ENCODE measurements around the gene ZNF302. TPM values are rescaled to one million over a fixed set of nuclear protein-coding genes. Genes with fewer than 3 reads are reported as not detected.

Gene ZNF302
- total RNA-seq, 1 donor from 2014 or later = 16.2 TPM

GRCh38 chr19:34734537-34735103 lies 57.1 kb downstream of the ZNF302 start:
- peak overlapping the region; percentile 73 to 97 (median 95) for H3K4me3 ChIP-seq (ENCODE audit: low read length in 3 of 3)
- H3K27me3 ChIP-seq (ENCODE audit: control insufficient read depth in 3 of 3, insufficient read depth in 3 of 3, low read length in 3 of 3) = no peaks in the 10 kb centered on the region
- H3K27ac ChIP-seq (ENCODE audit: low read depth, low read length) = peak overlapping the region; percentile 99
- H3K36me3 ChIP-seq (ENCODE audit: control insufficient read depth in 3 of 3, insufficient read depth in 3 of 3, low read length in 3 of 3) = peaks cover 25 to 32% (median 31%) of the 10 kb centered on the region in 3 donors
- no peaks in the 10 kb centered on the region for H3K9me3 ChIP-seq (ENCODE audit: control insufficient read depth in 3 of 3, low read length in 3 of 3)
- peaks cover 25 to 38% (median 31%) of the 10 kb centered on the region in 3 donors for H3K4me1 ChIP-seq (ENCODE audit: control insufficient read depth in 3 of 3, insufficient read depth in 3 of 3, low read length in 3 of 3)
- H3K9ac ChIP-seq (ENCODE audit: low read depth in 1 of 3, low read length in 3 of 3) = peak overlapping the region; percentile 96 to 98 (median 96)

Small RNA genes lying within 50 kb of the gene (small RNA-seq; reads per million reads assigned to genes)
- not detected for gene RF00611

Other genes with a start within 250 kb of the ZNF302 start
- gene UBA2, start 249.3 kb upstream of the ZNF302 start, total RNA-seq = 121 TPM
- gene WTIP, start 195.9 kb upstream of the ZNF302 start, total RNA-seq = 12.0 TPM
- 0.52 TPM for gene SCGB2B2, start 519 bp upstream of the ZNF302 start, total RNA-seq
- 11.0 TPM for gene ZNF181, start 56.6 kb downstream of the ZNF302 start, total RNA-seq
- 3.7 TPM for gene ZNF599, start 95.5 kb downstream of the ZNF302 start, total RNA-seq
- gene ZNF30, start 249.2 kb downstream of the ZNF302 start, total RNA-seq = 12.0 TPM

Data from skeletal muscle tissue (tissue), 5 donors.